ENCODE measurements around the gene BTBD9. TPM values are rescaled to one million over a fixed set of nuclear protein-coding genes. Genes with fewer than 3 reads are reported as not detected.

The BTBD9 gene
- total RNA-seq, 1 experiment from 2014 or later, result 12.5 TPM

DNA sequence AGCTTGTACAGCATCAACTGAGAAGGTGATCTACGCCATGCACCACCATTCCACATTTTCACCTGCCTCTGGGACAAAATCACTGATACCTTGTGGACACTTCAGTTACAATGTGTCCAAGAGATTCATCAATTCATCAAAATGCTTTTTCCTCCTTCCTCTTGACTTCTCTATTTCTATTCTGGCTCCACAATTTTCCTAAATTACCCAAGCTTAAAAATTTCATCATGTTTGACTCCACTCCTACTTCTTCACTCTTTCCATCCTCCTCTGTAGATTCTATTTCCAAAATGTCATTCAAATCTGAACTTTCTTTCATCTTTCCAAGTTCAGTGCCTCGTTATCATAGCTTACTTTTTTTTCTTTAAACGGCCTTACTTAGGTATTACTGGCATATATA lies 172.2 kb downstream of the BTBD9 start:
- no peak for DNase-seq (ENCODE audit: unreplicated experiment)
- peaks cover 6% of the 10 kb centered on the region for H3K36me3 Mint-ChIP-seq (ENCODE audit: insufficient read depth, unreplicated experiment)
- POLR2A ChIA-PET, result no interaction called here
- CTCF ChIA-PET, result no interaction called here
- no peaks in the 10 kb centered on the region for H3K27me3 Mint-ChIP-seq (ENCODE audit: insufficient read depth, unreplicated experiment)
- no peaks in the 10 kb centered on the region for H3K4me1 Mint-ChIP-seq (ENCODE audit: insufficient read depth, unreplicated experiment)
- TF ChIP-seq CTCF (IDR thresholded peaks at IDR 0.05; ENCODE audit: unreplicated experiment), result no peak
- H3K9me3 Mint-ChIP-seq (ENCODE audit: unreplicated experiment), result no peaks in the 10 kb centered on the region
- no peak overlapping the region for H3K4me3 Mint-ChIP-seq (ENCODE audit: unreplicated experiment)
- intact Hi-C loops (cut with micrococcal nuclease), result no loop called here
- no peak overlapping the region for H3K27ac Mint-ChIP-seq (ENCODE audit: low read depth, unreplicated experiment)
- BruUV-seq (replicated peaks), result no TSS peak

GRCh38 chr6:38460186-38460585 lies 179.5 kb downstream of the BTBD9 start:
- H3K27me3 Mint-ChIP-seq (ENCODE audit: insufficient read depth, unreplicated experiment), result no peaks in the 10 kb centered on the region
- DNase-seq (ENCODE audit: unreplicated experiment), result peak; percentile 6
- intact Hi-C loops (cut with micrococcal nuclease), result no loop called here

GRCh38 chr6:38459291-38459690 lies 180.4 kb downstream of the BTBD9 start:
- POLR2A ChIA-PET, result no interaction called here

More at GRCh38 chr6:38460186-38460585, 179.5 kb downstream of the BTBD9 start:
- BruUV-seq (replicated peaks), result no TSS peak
- ChIA-PET CTCF (interaction anchor here (1.2 kb wide), 1 partner anchor 35 kb away, joined by 4 read pairs; no protein-coding TSS in a partner anchor), POLR2A (interaction anchor here (0.7 kb wide), 1 partner anchor 20 kb away, joined by 3 read pairs; no protein-coding TSS in a partner anchor)
- Mint-ChIP-seq H3K9me3 (ENCODE audit: unreplicated experiment) (no peaks in the 10 kb centered on the region), H3K4me1 (ENCODE audit: insufficient read depth, unreplicated experiment) (no peaks in the 10 kb centered on the region), H3K4me3 (ENCODE audit: unreplicated experiment) (no peak overlapping the region), H3K27ac (ENCODE audit: low read depth, unreplicated experiment) (no peak overlapping the region), H3K36me3 (ENCODE audit: insufficient read depth, unreplicated experiment) (no peaks in the 10 kb centered on the region)
- no peak for TF ChIP-seq CTCF (IDR thresholded peaks at IDR 0.05; ENCODE audit: unreplicated experiment)

DNA sequence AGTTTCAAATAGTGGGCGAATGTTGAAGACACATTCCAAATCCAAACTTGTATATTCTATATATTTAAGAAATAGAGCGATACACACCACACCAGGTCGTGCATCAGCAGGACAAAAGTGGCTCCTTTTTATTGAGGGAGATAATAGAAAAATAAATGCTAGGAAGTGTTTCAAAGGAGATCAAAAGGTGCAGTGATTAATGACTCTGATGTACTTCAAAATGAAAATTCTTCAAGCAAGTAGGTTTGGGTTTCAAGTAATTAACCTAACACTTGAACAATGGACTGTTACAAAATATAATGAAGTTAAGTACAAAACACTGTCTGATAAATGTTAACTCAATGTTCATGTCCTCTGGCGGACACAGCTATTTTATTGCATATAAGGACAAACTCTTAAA lies 185.9 kb downstream of the BTBD9 start:
- Mint-ChIP-seq H3K4me3 (ENCODE audit: unreplicated experiment) (no peak overlapping the region), H3K27me3 (ENCODE audit: insufficient read depth, unreplicated experiment) (no peaks in the 10 kb centered on the region), H3K36me3 (ENCODE audit: insufficient read depth, unreplicated experiment) (no peaks in the 10 kb centered on the region), H3K27ac (ENCODE audit: low read depth, unreplicated experiment) (no peak overlapping the region), H3K9me3 (ENCODE audit: unreplicated experiment) (no peaks in the 10 kb centered on the region), H3K4me1 (ENCODE audit: insufficient read depth, unreplicated experiment) (no peaks in the 10 kb centered on the region)
- BruUV-seq (replicated peaks), result no TSS peak
- TF ChIP-seq CTCF (IDR thresholded peaks at IDR 0.05; ENCODE audit: unreplicated experiment), result no peak
- POLR2A ChIA-PET, result interaction anchor here (0.9 kb wide), 1 partner anchor 27 kb away, joined by 3 read pairs; no protein-coding TSS in a partner anchor
- intact Hi-C loops (cut with micrococcal nuclease), result no loop called here
- no peak for DNase-seq (ENCODE audit: unreplicated experiment)
- CTCF ChIA-PET, result interaction anchor here (0.6 kb wide), 1 partner anchor 547 kb away, joined by 4 read pairs; no protein-coding TSS in a partner anchor

More at GRCh38 chr6:38459291-38459690, 180.4 kb downstream of the BTBD9 start:
- CTCF ChIA-PET, result interaction anchor here (0.6 kb wide), 1 partner anchor 225 kb away, joined by 4 read pairs; no protein-coding TSS in a partner anchor
- H3K4me1 Mint-ChIP-seq (ENCODE audit: insufficient read depth, unreplicated experiment), result no peaks in the 10 kb centered on the region
- no peaks in the 10 kb centered on the region for H3K36me3 Mint-ChIP-seq (ENCODE audit: insufficient read depth, unreplicated experiment)
- H3K27me3 Mint-ChIP-seq (ENCODE audit: insufficient read depth, unreplicated experiment), result no peaks in the 10 kb centered on the region
- no peak for TF ChIP-seq CTCF (IDR thresholded peaks at IDR 0.05; ENCODE audit: unreplicated experiment)
- no peak for DNase-seq (ENCODE audit: unreplicated experiment)
- H3K27ac Mint-ChIP-seq (ENCODE audit: low read depth, unreplicated experiment), result no peak overlapping the region
- intact Hi-C loops (cut with micrococcal nuclease), result no loop called here
- no peak overlapping the region for H3K4me3 Mint-ChIP-seq (ENCODE audit: unreplicated experiment)
- no peaks in the 10 kb centered on the region for H3K9me3 Mint-ChIP-seq (ENCODE audit: unreplicated experiment)
- no TSS peak for BruUV-seq (replicated peaks)
